ENCODE data around the gene KLF2. TPM values are rescaled to one million over a fixed set of nuclear protein-coding genes. Genes with fewer than 3 reads are reported as not detected.

Gene KLF2
- total RNA-seq, 1 donor from 2014 or later, result 56.1 TPM

DNA sequence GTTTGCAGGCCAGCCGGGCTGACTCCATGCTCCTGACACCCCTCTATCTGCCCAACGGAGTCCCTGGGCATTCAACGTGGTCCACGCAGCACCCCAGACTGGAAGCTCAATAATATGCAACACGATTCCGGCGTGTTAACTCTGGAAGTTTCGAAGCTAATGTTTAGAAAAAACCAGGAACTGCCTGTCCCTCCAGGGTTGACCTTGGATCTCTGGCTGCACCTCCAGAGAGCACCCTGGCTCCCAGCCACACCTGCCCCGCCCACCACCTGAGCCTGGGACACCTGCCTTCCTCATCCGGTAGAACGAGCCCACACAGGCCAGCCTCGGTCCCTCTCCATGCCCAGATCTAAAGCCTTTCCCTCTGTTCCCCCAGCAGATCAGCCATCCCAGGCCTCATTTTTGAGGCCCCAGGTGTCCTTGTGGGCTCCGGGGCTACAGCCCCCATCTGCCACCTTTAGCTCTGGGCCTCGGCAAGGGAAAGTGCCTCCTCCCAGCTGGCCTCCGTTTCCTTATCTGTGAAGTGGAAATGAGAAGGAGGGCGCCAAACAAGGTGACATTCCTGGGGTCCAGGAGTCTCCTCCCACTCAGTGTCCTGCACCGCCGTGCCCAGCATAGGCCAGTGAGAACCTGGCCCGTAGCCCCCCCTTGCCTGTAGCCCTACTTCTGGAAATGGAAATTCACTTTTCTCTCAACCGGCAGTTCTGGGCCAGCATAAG lies 38.7 kb downstream of the KLF2 start:
- DNase-seq (ENCODE audit: low spot score), result peak; percentile 81

DNA sequence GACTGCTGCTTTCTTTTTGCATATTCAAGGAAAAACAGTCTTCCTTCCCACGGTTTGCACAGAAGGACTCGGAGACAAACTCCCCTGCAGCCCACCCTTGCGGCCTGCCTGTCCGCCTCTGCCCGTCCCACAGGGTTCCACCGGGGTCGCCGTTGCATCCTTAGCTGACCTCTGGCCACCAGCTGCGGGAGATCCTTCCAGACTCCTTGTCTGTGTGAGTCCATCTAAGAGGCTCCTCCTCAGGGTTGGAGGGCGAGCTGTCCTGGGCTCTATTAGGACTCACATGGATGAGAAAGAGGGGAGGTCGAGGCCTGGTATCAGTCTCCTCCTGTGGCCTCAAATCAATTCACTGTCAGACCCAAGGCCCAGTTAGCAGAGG lies 39.2 kb downstream of the KLF2 start:
- DNase-seq (ENCODE audit: low spot score), result no peak

DNA sequence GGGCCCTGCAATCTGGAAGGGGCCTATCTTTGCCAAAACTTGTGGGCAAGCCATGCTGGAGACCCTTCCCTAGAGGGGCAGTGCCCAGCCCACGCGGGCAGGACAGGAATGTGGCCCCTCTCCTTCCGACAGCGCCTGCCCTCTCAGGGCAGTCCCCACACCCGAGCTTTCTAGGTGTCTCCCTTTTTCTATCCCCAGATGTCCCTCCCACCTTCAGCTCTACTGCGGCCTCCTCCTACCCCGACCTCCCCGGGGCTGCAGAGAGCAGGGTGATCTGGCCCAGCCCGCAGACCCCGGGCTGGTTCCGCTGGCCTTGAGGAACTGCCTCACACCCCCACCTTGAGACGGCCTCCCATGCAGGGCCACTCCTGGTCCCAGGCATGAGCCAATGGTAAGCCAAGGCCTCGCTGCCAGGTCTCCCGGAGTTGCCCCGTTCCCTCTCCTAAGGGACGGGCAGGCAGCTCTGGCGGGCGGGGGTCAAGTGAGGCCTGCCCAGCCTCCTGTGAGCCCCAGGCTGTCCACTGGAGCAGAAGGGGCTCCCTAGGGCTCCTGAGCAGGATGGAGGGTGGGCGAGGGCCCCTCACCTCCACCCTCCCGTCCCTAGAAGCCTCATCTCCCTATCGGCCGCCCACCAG lies 39.7 kb downstream of the KLF2 start:
- no peak for DNase-seq (ENCODE audit: low spot score)

- DNase-seq (ENCODE audit: low spot score), result no peak
Observed at GRCh38 chr19:16365300-16365996, 40.8 kb downstream of the KLF2 start.

DNA sequence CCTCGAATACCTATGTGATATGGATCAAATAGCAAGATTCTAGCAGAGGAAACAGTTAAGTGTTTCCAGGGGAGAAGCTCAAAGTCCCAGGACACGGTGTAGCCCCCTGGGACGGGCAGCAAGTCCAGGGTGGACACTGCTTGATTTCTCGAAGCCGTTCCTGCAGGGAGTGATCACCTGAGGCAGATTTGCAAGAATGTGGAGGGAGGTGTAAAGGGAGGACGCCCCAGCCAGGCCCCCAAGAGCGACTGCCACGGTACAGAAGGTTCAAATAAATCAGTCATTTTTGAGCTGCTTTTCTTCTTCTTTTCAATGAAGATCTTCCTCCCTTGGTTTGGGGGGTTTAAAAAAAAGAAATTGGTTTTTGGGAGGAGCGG lies 41.4 kb downstream of the KLF2 start:
- no peak for DNase-seq (ENCODE audit: low spot score)

DNA sequence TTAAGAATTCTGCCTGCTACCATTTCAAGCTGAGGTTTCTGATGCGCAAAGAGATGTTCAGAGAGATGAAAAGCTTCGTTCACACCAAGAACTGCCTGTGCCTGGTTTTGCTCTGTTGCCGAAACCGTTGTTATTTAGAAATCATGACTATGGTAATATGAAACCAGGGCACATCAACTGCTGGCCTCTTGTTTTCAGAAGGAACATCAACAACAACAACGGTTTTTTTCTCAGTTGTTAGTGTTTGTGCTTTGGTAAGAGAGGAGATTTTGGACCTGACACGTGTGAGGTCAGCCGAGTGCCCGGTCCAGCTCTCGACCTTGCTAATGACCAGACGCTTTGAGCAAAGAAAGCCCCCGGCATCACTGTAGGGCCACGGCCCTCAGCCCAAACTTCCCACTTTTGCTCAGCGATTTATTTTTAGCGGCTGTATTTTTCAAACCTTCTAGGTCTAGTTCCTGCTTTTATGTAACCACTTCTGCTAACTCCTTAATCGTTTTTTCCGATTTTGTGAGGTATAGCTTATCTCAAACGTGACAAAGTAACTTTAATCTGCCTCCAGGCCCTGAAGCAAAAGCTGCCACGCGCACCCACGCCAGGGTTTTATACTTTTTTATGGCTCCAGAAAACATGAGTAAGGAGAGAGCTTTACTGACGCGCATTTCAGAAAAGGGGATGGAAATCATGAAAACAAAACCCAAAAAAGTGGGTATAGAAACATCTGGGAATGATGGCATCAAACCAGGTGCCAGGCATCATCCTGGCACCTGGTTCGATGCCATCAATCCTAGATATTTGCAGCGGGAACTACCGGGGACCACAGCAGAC lies 42.0 kb downstream of the KLF2 start:
- DNase-seq (ENCODE audit: low spot score), result no peak

DNA sequence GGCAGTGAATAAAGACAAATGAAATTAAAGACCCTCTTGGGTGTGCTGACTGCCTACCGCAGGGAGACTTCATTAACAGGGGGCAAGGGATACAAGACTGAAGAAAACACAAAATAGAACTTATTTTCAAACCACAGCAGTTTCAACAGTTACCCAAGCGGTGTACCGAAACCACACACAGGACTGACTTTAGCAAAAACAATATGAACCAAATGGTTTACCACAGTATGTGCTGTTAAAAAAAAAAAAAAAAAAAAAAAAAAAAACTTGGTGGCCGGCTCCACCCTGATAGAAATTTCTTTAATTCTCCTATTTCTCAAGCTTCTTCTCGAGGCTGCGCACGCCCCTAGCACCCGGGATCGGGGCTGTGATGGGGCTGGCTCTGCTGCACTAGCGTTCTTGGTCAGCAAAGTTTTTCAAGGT lies 42.6 kb downstream of the KLF2 start:
- no peak for DNase-seq (ENCODE audit: low spot score)

DNA sequence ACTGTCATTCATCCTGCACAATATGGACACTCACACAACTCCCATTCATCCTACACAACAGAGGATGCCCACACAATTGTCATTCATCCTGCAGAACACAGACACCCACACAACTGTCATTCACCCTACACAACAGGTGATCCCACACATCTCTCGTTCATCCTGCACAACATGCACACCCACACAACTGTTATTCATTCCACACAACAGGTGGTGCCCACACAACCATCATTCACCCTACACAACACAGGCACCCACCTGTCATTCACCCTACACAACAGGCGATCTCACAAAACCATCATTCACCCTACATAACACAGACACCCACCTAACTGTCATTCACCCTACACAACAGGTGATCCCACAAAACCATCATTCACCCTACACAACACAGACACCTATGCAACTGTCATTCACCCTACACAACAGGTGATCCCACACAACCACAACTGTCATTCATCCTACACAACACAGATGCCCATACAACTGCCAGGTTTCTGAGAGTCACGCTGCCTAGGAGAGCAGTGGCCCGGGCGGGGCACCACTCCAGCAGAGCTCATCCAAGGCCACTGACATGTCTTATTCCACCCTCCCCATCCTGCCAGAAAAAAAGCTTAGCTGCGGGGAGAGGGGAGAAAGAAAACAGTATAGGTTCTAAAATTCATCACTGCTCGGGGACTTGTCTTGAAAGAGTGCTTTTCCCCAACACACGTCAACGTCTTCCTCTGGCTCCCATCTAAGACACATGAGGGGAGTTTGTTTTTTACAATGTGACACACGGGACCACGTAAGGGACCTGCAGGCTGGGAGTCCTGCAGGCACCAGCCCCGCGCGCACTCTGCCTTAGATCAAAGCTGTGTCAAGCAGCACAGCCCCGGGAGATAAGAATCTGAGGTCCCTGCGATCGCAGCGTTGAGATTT lies 44.0 kb downstream of the KLF2 start:
- no peak for DNase-seq (ENCODE audit: low spot score)

GRCh38 chr19:16369306-16369663 lies 44.7 kb downstream of the KLF2 start:
- no peak for DNase-seq (ENCODE audit: low spot score)

DNA sequence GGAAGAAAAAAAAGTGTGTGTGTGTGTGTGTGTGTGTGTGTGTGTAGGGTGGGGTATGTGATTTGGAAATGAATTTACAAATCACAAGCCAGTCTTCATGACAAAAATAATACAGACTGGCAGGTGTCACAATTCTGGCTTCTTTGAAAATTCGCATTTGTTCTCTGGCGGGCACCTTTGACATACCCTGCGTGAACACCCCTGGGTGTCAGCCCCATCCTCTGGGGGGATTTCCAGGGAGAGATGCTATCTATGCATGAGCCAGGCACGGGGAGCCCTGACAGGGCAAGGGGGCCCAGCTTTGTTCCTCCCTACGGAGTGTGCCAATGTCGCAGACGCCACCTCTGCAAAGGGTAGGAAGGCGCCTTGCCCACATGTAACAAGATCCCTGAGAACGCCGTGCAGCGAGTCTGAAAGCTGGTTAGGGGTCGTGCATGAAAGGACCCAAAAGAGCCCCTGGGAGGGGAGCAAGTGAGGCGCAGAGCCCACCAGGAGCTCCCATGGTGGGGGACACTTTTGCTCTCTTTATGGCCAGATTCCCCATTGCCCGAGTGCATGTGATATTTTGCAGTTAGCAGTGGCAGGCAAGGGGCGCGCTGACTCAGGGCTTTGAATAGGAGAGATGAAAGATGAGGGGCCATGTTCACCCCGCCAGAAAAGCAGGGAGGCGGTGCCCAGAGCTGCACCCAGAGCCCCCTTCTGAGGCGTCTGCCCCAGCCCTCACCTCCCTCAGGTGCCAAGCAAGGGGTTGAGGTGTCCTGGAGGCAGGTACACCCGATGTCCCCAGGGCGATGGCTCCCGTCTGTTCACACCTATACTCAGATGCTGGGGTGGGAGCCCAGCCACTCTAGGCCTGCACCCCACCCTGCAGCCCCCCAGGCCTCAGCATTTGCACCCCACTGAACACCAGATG lies 45.3 kb downstream of the KLF2 start:
- DNase-seq (ENCODE audit: low spot score), result no peak

DNA sequence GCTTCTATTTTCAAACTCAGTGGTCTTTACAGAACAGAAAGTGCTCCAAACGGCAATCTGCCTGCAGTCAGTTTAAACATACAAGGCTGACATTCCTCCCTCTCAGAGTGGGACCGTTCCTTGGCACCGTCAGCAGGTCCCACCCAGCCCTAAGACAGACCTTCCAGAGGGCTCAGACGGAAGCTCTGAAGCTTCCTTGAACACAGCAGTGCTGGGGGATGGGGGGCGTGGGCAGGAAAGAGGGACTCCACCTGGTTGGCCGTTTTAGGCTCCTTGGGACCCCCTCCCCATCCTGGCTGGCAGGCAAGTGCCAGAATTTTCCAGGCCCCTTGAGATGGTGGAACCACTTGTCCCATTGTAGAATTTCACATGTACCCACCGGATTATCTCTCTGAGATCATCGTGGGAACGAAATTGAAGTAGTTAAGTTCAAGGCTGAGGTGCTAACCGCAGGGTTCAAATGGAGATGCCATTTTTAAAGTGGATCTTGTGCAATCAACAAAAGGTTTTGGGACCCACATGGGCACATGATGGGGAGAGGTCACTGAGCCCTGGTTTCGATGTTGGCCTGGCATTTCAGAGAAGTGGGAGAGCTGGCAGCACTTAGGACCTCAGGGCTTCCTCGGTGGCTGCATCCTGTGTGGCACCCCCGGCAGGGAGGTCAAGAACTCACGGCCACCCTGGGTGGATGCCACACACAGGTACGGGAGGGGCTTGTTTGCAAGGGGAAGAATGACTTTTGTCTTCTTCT lies 46.2 kb downstream of the KLF2 start:
- DNase-seq (ENCODE audit: low spot score), result no peak

DNA sequence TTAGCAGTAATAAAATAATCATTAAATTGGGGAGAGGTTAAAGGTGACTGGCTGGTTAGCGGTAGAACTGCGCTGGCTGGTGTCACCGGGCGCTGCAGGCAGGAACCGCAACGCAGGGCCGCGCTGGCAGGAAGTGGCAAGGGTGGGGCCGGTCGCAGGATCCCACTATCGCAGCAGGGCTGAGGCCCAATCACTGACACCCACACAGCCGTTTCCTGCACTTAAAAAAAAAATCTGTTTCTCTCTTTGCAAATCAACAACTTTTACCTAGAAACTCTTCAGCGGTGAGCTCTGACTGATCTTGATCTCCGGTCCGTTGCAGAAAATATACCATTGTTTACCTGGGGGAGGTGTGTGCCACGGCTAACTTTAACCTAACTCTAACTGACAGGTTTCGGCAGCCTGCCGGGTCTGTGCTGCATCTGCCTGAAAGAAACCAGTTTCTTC lies 46.9 kb downstream of the KLF2 start:
- DNase-seq (ENCODE audit: low spot score), result peak; percentile 84

- no peak for DNase-seq (ENCODE audit: low spot score)
Observed at GRCh38 chr19:16372065-16372915, 47.7 kb downstream of the KLF2 start.

DNA sequence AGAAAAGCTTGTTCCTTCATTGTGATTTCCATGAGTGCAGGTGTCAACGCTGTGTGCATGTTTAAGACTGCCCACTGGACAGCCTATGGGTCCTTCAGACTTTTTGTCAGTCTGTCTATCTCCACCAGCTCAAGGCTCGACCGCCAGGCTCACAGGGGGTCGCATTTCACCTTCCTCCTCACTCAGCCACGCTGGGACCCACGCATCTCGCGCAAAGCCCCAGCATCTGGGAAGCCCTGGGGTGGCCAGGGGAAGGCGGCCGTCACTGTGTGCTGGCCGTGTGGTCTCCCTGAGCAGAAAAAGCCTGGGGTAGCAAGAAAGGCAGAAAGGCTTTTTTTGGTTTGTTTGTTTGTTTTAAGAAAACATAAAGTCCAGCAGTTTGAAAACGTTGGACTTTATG lies 48.5 kb downstream of the KLF2 start:
- no peak for DNase-seq (ENCODE audit: low spot score)

- DNase-seq (ENCODE audit: low spot score), result no peak
Observed at GRCh38 chr19:16373532-16373931, 48.9 kb downstream of the KLF2 start.

DNA sequence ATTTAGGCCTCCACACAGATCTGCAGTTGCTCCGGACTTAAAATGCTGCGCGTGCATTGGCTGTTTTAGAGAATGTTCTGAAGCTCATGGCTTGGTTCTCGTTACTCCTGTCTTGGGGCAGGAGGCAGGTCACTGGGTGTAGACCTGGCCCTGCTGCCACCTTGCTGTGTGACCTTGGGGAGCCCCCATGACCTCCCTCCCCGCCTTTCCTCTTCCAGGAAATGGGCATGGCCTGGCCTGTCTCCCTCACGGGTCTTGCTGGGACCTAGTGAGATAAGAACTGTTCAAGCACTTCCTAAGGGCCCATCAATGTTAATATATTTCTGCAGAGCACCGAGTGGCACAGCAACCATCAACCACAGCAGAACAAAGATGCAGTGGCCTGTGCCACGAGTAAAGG lies 49.4 kb downstream of the KLF2 start:
- no peak for DNase-seq (ENCODE audit: low spot score)

GRCh38 chr19:16374436-16374835 lies 49.8 kb downstream of the KLF2 start:
- no peak for DNase-seq (ENCODE audit: low spot score)

DNA sequence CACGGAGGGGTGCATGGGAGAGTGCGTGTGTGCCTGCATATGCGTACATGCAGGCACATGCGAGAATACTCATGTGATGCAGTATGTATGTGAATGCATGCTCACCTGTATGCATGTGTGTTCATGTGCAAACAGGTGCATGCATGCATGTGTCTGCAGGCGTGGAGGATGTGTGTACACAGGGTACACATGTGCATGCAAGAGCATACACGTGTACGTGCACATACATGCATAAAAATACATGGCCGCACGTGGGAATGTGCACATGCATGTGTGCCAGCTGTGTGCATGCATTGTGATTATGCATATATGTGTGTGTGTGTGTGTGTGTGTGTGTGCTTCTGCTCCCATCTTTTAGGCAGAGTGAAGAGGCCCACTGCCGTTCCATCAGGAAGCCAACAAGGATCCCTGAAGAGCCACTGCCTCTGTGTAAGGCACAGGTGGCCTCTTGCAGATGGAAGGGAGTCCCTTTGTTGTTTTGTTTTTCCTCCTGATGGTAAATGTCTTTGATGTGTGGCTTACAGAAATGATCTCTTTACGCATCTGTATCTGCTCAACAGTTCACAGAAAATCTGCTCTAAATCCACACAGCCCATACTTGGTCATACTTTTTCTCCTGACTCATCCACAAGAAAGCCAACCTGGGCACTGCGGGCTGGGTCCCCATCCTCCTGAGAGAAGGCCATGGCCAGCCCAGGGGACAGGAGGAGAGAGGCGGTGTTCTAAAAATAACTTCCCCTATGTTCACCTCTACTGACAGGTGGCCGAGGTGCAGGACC lies 50.7 kb downstream of the KLF2 start:
- DNase-seq (ENCODE audit: low spot score), result no peak
